Upper lobe of left lung (tissue), 4 donors: Measurements from ENCODE around the gene PCDH1.

Experiments used
- POLR2A ChIP-seq, 4 donors: fragments of 450-650 bp; IDR thresholded peaks; one replicate each; pipeline ENCODE4 v1.5.1; 2016 to 2017; ENCODE audit warnings: antibody characterized with exemption in 4 of 4, mild to moderate bottlenecking in 2 of 4
- POLR2AphosphoS5 ChIP-seq, 2 donors: sonication (generic); formaldehyde crosslinking; IDR thresholded peaks; one replicate each; pipeline ENCODE4 v1.5.1; 2017; ENCODE audit warnings: antibody characterized with exemption in 2 of 2
- TF ChIP-seq, protein P1 (sequence below), 6 experiments: fragments of 450-650 bp in 4 of 6; fragments of 200-600 bp in 2 of 6; sonication (generic) in 2 of 6; IDR thresholded peaks; one replicate each; pipeline ENCODE4 v1.5.1; 2016 to 2019; ENCODE audit warnings: antibody characterized with exemption in 6 of 6

DNA sequence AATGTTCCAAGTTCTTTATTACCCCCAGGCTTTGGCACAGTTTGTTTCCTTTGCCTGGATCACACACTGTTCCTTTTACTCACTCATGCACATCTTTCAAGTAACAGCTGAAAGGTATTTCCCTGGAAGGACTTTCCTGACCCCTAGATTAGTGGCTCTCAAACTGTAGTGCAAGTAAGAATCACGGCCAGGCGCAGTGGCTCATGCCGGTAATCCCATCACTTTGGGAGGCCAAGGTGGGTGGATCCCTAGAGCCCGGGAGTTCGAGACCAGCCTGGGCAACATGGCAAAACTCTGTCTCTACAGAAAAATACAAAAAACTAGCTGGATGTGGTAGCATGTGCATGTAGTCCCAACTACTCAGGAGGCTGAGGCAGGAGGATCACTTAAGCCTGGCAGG is 26.3 kb upstream of the PCDH1 start:
- TF ChIP-seq, protein P1, sequence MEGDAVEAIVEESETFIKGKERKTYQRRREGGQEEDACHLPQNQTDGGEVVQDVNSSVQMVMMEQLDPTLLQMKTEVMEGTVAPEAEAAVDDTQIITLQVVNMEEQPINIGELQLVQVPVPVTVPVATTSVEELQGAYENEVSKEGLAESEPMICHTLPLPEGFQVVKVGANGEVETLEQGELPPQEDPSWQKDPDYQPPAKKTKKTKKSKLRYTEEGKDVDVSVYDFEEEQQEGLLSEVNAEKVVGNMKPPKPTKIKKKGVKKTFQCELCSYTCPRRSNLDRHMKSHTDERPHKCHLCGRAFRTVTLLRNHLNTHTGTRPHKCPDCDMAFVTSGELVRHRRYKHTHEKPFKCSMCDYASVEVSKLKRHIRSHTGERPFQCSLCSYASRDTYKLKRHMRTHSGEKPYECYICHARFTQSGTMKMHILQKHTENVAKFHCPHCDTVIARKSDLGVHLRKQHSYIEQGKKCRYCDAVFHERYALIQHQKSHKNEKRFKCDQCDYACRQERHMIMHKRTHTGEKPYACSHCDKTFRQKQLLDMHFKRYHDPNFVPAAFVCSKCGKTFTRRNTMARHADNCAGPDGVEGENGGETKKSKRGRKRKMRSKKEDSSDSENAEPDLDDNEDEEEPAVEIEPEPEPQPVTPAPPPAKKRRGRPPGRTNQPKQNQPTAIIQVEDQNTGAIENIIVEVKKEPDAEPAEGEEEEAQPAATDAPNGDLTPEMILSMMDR (IDR thresholded peaks at IDR 0.05) = no peak
- TF ChIP-seq POLR2AphosphoS5 (IDR thresholded peaks at IDR 0.05) (no peak), POLR2A (IDR thresholded peaks at IDR 0.05) (no peak)
